ENCODE measurements around the gene TARM1. TPM values are rescaled to one million over a fixed set of nuclear protein-coding genes. Genes with fewer than 3 reads are reported as not detected.

Gene TARM1
- total RNA-seq, 5 donors from 2014 or later (not counting 1 experiment from before 2014, with no cell fraction given) = not detected

GRCh38 chr19:54029930-54030490 is 51.2 kb downstream of the TARM1 start:
- Histone ChIP-seq H3K27me3 (replicated peaks in 1 of 2; ENCODE audit: control insufficient read depth in 2 of 2, extremely low read depth in 1 of 2, insufficient read depth in 2 of 2, low read length in 1 of 2) (peaks cover 0 to 22% of the 10 kb centered on the region in 2 experiments), H3K4me1 (ENCODE audit: control insufficient read depth in 1 of 2, extremely low read depth in 1 of 2, insufficient read depth in 2 of 2, low read length in 2 of 2) (no peaks in the 10 kb centered on the region), H3K9me3 (no peaks in the 10 kb centered on the region), H3K36me3 (ENCODE audit: control insufficient read depth in 2 of 2, extremely low read depth in 1 of 2, insufficient read depth in 1 of 2, low read length in 1 of 2) (no peaks in the 10 kb centered on the region), H3K4me3 (ENCODE audit: control insufficient read depth in 1 of 2, extremely low read depth in 1 of 2, low read length in 1 of 2) (no peak overlapping the region), H3K27ac (ENCODE audit: low read length) (no peak overlapping the region)
- peak in 32 of 35 experiments; percentile 9 to 72 (median 44) for DNase-seq
- CTCF ChIA-PET = interaction anchor here (0.5 to 1.3 kb wide), 10 partner anchors 8 to 836 kb away, joined by 3 to 8 read pairs (median 4); no protein-coding TSS in a partner anchor
- H3K36me3 Mint-ChIP-seq = no peaks in the 10 kb centered on the region
- H3K9me3 Mint-ChIP-seq = no peaks in the 10 kb centered on the region
- H3K27me3 Mint-ChIP-seq = peaks cover 19 to 38% of the 10 kb centered on the region in 2 donors
- H3K4me3 Mint-ChIP-seq = no peak overlapping the region
- POLR2A ChIA-PET = no interaction called here
- no peaks in the 10 kb centered on the region for H3K4me1 Mint-ChIP-seq
- ATAC-seq (replicated peaks in 1 of 4) = no peak
- H3K27ac Mint-ChIP-seq = no peak overlapping the region
- WGBS (ENCODE audit: insufficient coverage) = 22% methylated on average over 3 of the region's 9 CpGs

GRCh38 chr19:54029301-54029700 is 51.9 kb downstream of the TARM1 start:
- Mint-ChIP-seq H3K27ac (no peak overlapping the region), H3K27me3 (peaks cover 21 to 36% of the 10 kb centered on the region in 2 donors), H3K4me3 (no peak overlapping the region), H3K9me3 (no peaks in the 10 kb centered on the region), H3K4me1 (no peaks in the 10 kb centered on the region), H3K36me3 (no peaks in the 10 kb centered on the region)
- no CpG with 5 or more reads among the region's 3 CpGs for WGBS (ENCODE audit: insufficient coverage)
- CTCF ChIA-PET = interaction anchor here (0.6 to 1.3 kb wide), 4 partner anchors 52 to 1000 kb away, joined by 3 to 7 read pairs (median 4); no protein-coding TSS in a partner anchor
- no peak overlapping the region for H3K4me3 ChIP-seq (ENCODE audit: control insufficient read depth in 1 of 2, extremely low read depth in 1 of 2, low read length in 1 of 2)
- H3K4me1 ChIP-seq (ENCODE audit: control insufficient read depth in 1 of 2, extremely low read depth in 1 of 2, insufficient read depth in 2 of 2, low read length in 2 of 2) = no peaks in the 10 kb centered on the region
- ATAC-seq (replicated peaks in 1 of 4) (no peak), DNase-seq (no peak)
- no peaks in the 10 kb centered on the region for H3K9me3 ChIP-seq
- POLR2A ChIA-PET = no interaction called here
- H3K27me3 ChIP-seq (replicated peaks in 1 of 2; ENCODE audit: control insufficient read depth in 2 of 2, extremely low read depth in 1 of 2, insufficient read depth in 2 of 2, low read length in 1 of 2) = peaks cover 0 to 24% of the 10 kb centered on the region in 2 experiments
- H3K36me3 ChIP-seq (ENCODE audit: control insufficient read depth in 2 of 2, extremely low read depth in 1 of 2, insufficient read depth in 1 of 2, low read length in 1 of 2) = no peaks in the 10 kb centered on the region
- no peak overlapping the region for H3K27ac ChIP-seq (ENCODE audit: low read length)

- no peaks in the 10 kb centered on the region for H3K36me3 Mint-ChIP-seq
- H3K4me1 Mint-ChIP-seq = peaks cover 0 to 3% (median 2%) of the 10 kb centered on the region in 3 donors
- peaks cover 27 to 53% of the 10 kb centered on the region in 2 donors for H3K27me3 Mint-ChIP-seq
- ChIA-PET POLR2A (no interaction called here), CTCF (interaction anchor here in 1 of 2 donors (0.6 kb wide), 1 partner anchor 9 kb away, joined by 4 read pairs; no protein-coding TSS in a partner anchor)
- H3K4me3 Mint-ChIP-seq = no peak overlapping the region
- Histone ChIP-seq H3K4me3 (ENCODE audit: control insufficient read depth in 1 of 2, extremely low read depth in 1 of 2, low read length in 1 of 2) (no peak overlapping the region), H3K27ac (ENCODE audit: low read length) (no peak overlapping the region), H3K9me3 (no peaks in the 10 kb centered on the region), H3K4me1 (ENCODE audit: control insufficient read depth in 1 of 2, extremely low read depth in 1 of 2, insufficient read depth in 2 of 2, low read length in 2 of 2) (peaks cover 0 to 7% of the 10 kb centered on the region in 2 experiments), H3K36me3 (ENCODE audit: control insufficient read depth in 2 of 2, extremely low read depth in 1 of 2, insufficient read depth in 1 of 2, low read length in 1 of 2) (no peaks in the 10 kb centered on the region), H3K27me3 (replicated peaks in 1 of 2; ENCODE audit: control insufficient read depth in 2 of 2, extremely low read depth in 1 of 2, insufficient read depth in 2 of 2, low read length in 1 of 2) (peaks cover 0 to 46% of the 10 kb centered on the region in 2 experiments)
- WGBS (ENCODE audit: insufficient coverage) = no CpG with 5 or more reads among the region's 7 CpGs
- ATAC-seq (replicated peaks in 1 of 4) = no peak
- H3K27ac Mint-ChIP-seq = no peak overlapping the region
- no peaks in the 10 kb centered on the region for H3K9me3 Mint-ChIP-seq
- no peak for DNase-seq
These were observed 54.5 kb downstream of the TARM1 start for GRCh38 chr19:54026656-54027055.

DNA sequence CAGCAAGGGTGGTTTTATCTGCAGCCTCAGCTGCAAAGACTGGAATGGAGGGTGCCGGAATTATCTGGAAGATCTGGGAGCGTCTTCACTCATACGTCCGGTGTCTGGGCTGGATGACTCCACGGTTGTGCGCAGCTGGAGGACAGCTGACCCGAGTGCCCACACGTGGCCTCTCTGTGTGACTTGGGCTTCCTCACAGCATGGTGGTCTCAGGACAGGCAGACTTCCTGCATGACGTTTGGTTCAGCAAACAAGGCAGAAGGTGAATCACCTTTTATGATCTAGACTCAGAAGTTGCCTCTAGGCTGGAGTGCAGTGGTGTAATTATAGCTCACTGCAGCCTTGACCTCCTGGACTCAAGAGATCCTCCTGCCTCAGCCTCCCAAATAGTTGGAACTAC is 56.5 kb downstream of the TARM1 start:
- Histone ChIP-seq H3K27me3 (replicated peaks in 1 of 2; ENCODE audit: control insufficient read depth in 2 of 2, extremely low read depth in 1 of 2, insufficient read depth in 2 of 2, low read length in 1 of 2) (peaks cover 0 to 51% of the 10 kb centered on the region in 2 experiments), H3K27ac (ENCODE audit: low read length) (no peak overlapping the region), H3K4me1 (ENCODE audit: control insufficient read depth in 1 of 2, extremely low read depth in 1 of 2, insufficient read depth in 2 of 2, low read length in 2 of 2) (peaks cover 0 to 7% of the 10 kb centered on the region in 2 experiments), H3K9me3 (no peaks in the 10 kb centered on the region), H3K36me3 (ENCODE audit: control insufficient read depth in 2 of 2, extremely low read depth in 1 of 2, insufficient read depth in 1 of 2, low read length in 1 of 2) (no peaks in the 10 kb centered on the region), H3K4me3 (ENCODE audit: control insufficient read depth in 1 of 2, extremely low read depth in 1 of 2, low read length in 1 of 2) (no peak overlapping the region)
- Mint-ChIP-seq H3K27ac (no peak overlapping the region), H3K4me3 (no peak overlapping the region), H3K27me3 (peaks cover 29 to 47% of the 10 kb centered on the region in 2 donors), H3K36me3 (no peaks in the 10 kb centered on the region), H3K9me3 (no peaks in the 10 kb centered on the region), H3K4me1 (peaks cover 0 to 3% (median 2%) of the 10 kb centered on the region in 3 donors)
- 72% methylated on average over 9 of the region's 9 CpGs for whole genome bisulfite sequencing (ENCODE audit: insufficient coverage)
- DNase-seq = no peak
- CTCF ChIA-PET = interaction anchor here in 1 of 2 donors (0.6 to 1.1 kb wide), 3 partner anchors 9 to 232 kb away, joined by 3 read pairs; no protein-coding TSS in a partner anchor
- no peak for ATAC-seq (replicated peaks in 1 of 4)
- POLR2A ChIA-PET = no interaction called here

- H3K27me3 Mint-ChIP-seq = peaks cover 22 to 39% of the 10 kb centered on the region in 2 donors
- no peak overlapping the region for H3K4me3 ChIP-seq (ENCODE audit: control insufficient read depth in 1 of 2, extremely low read depth in 1 of 2, low read length in 1 of 2)
- ATAC-seq (replicated peaks in 1 of 4) = no peak
- H3K27ac ChIP-seq (ENCODE audit: low read length) = no peak overlapping the region
- DNase-seq = no peak
- WGBS (ENCODE audit: insufficient coverage) = no CpG with 5 or more reads among the region's 3 CpGs
- no peaks in the 10 kb centered on the region for H3K36me3 Mint-ChIP-seq
- H3K27ac Mint-ChIP-seq = no peak overlapping the region
- H3K9me3 Mint-ChIP-seq = no peaks in the 10 kb centered on the region
- POLR2A ChIA-PET = no interaction called here
- CTCF ChIA-PET = interaction anchor here in 1 of 2 donors (0.6 kb wide), 2 partner anchors 36 to 180 kb away, joined by 3 to 4 read pairs; no protein-coding TSS in a partner anchor
- H3K36me3 ChIP-seq (ENCODE audit: control insufficient read depth in 2 of 2, extremely low read depth in 1 of 2, insufficient read depth in 1 of 2, low read length in 1 of 2) = no peaks in the 10 kb centered on the region
- H3K9me3 ChIP-seq = no peaks in the 10 kb centered on the region
- H3K4me3 Mint-ChIP-seq = no peak overlapping the region
- peaks cover 0 to 51% of the 10 kb centered on the region in 2 experiments for H3K27me3 ChIP-seq (replicated peaks in 1 of 2; ENCODE audit: control insufficient read depth in 2 of 2, extremely low read depth in 1 of 2, insufficient read depth in 2 of 2, low read length in 1 of 2)
- H3K4me1 Mint-ChIP-seq = peaks cover 0 to 3% (median 2%) of the 10 kb centered on the region in 3 donors
- peaks cover 0 to 7% of the 10 kb centered on the region in 2 experiments for H3K4me1 ChIP-seq (ENCODE audit: control insufficient read depth in 1 of 2, extremely low read depth in 1 of 2, insufficient read depth in 2 of 2, low read length in 2 of 2)
These were observed 58.0 kb downstream of the TARM1 start for GRCh38 chr19:54023191-54023590.

DNA sequence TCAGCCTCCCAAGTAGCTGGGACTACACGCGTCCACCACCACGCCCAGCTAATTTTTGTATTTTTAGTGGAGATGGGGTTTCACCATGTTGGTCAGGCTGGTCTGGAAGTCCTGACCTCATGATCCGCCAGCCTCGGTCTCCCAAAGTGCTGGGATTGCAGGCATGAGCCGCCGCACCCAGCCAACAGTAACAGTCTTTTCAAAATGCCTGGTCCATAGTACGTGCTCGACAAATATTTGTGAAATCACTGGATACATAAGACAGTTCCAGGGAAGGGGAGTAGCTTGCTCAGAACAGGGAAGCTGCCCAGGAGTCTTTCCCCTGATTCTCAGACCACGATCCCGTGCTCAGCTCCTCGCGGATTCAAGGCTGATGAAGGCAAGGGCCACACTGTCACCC is 59.2 kb downstream of the TARM1 start:
- Histone ChIP-seq H3K4me1 (ENCODE audit: control insufficient read depth in 1 of 2, extremely low read depth in 1 of 2, insufficient read depth in 2 of 2, low read length in 2 of 2) (peaks cover 0 to 7% of the 10 kb centered on the region in 2 experiments), H3K36me3 (ENCODE audit: control insufficient read depth in 2 of 2, extremely low read depth in 1 of 2, insufficient read depth in 1 of 2, low read length in 1 of 2) (no peaks in the 10 kb centered on the region), H3K27ac (ENCODE audit: low read length) (no peak overlapping the region), H3K9me3 (no peaks in the 10 kb centered on the region), H3K4me3 (ENCODE audit: control insufficient read depth in 1 of 2, extremely low read depth in 1 of 2, low read length in 1 of 2) (no peak overlapping the region), H3K27me3 (replicated peaks in 1 of 2; ENCODE audit: control insufficient read depth in 2 of 2, extremely low read depth in 1 of 2, insufficient read depth in 2 of 2, low read length in 1 of 2) (peaks cover 0 to 54% of the 10 kb centered on the region in 2 experiments)
- Mint-ChIP-seq H3K27me3 (peaks cover 29 to 44% of the 10 kb centered on the region in 2 donors), H3K36me3 (no peaks in the 10 kb centered on the region), H3K27ac (no peak overlapping the region), H3K9me3 (no peaks in the 10 kb centered on the region), H3K4me1 (peaks cover 0 to 3% (median 2%) of the 10 kb centered on the region in 3 donors), H3K4me3 (no peak overlapping the region)
- 91% methylated on average over 8 of the region's 13 CpGs for WGBS (ENCODE audit: insufficient coverage)
- ChIA-PET POLR2A (no interaction called here), CTCF (interaction anchor here in 1 of 2 donors (0.6 kb wide), 1 partner anchor 14 kb away, joined by 3 read pairs; no protein-coding TSS in a partner anchor)
- ATAC-seq (replicated peaks in 1 of 4) = no peak
- DNase-seq = no peak

Measured in T-cell (primary cell).